Measurements from ENCODE around the gene RBFOX1.

DNA sequence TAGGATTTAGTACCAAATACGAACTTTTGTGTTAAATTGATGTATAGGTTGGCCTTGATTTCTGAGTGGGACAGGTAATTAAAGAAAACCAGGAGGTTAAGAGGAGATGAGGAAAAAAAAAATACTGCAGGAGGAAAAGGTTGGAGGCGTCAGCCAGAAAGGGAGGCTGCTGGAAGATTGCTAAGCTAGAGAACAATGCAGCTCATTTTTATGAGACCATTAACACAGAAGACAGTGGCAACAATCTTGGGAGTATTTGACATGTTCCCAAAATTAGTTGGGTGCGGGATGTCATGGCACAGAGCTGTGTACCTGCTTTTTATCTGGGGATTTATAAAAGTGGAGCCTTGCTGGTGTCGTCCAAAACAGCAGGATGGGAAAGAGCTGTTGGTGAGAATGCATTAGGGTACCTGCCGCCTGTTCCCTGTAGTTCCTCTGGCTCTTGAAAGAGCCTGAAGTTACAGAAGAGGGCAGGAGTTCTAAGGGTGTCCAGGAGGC lies 229.3 kb downstream of the RBFOX1 start:
- TF ChIP-seq ZNF274 (IDR thresholded peaks at IDR 0.05; ENCODE audit: insufficient read depth, insufficient read length) (no peak), EGR1 (IDR thresholded peaks at IDR 0.05; ENCODE audit: borderline replicate concordance in 1 of 2, low read depth in 2 of 2, low read length in 2 of 2) (no peak), ZSCAN29 (IDR thresholded peaks at IDR 0.05) (no peak), TAF1 (IDR thresholded peaks at IDR 0.05; ENCODE audit: borderline replicate concordance, low read depth, low read length) (no peak), RCOR1 (conservative IDR thresholded peaks at IDR 0.05; ENCODE audit: low read depth, low read length) (no peak), EZH2 (IDR thresholded peaks at IDR 0.05; ENCODE audit: borderline replicate concordance, control insufficient read depth, low read depth, low read length) (no peak), MTA3 (IDR thresholded peaks at IDR 0.05; ENCODE audit: borderline replicate concordance, low read length) (no peak), HDAC6 (IDR thresholded peaks at IDR 0.05; ENCODE audit: unreplicated experiment) (no peak)
- TF ChIP-seq, protein P1, sequence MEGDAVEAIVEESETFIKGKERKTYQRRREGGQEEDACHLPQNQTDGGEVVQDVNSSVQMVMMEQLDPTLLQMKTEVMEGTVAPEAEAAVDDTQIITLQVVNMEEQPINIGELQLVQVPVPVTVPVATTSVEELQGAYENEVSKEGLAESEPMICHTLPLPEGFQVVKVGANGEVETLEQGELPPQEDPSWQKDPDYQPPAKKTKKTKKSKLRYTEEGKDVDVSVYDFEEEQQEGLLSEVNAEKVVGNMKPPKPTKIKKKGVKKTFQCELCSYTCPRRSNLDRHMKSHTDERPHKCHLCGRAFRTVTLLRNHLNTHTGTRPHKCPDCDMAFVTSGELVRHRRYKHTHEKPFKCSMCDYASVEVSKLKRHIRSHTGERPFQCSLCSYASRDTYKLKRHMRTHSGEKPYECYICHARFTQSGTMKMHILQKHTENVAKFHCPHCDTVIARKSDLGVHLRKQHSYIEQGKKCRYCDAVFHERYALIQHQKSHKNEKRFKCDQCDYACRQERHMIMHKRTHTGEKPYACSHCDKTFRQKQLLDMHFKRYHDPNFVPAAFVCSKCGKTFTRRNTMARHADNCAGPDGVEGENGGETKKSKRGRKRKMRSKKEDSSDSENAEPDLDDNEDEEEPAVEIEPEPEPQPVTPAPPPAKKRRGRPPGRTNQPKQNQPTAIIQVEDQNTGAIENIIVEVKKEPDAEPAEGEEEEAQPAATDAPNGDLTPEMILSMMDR (IDR thresholded peaks at IDR 0.05 in 2 of 3, conservative IDR thresholded peaks at IDR 0.05 in 1 of 3; ENCODE audit: control insufficient read depth in 2 of 3, extremely low read depth in 1 of 3, insufficient read depth in 1 of 3, low read depth in 3 of 3, low read length in 3 of 3), result no peak
- TF ChIP-seq, protein P2, sequence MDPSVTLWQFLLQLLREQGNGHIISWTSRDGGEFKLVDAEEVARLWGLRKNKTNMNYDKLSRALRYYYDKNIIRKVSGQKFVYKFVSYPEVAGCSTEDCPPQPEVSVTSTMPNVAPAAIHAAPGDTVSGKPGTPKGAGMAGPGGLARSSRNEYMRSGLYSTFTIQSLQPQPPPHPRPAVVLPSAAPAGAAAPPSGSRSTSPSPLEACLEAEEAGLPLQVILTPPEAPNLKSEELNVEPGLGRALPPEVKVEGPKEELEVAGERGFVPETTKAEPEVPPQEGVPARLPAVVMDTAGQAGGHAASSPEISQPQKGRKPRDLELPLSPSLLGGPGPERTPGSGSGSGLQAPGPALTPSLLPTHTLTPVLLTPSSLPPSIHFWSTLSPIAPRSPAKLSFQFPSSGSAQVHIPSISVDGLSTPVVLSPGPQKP (IDR thresholded peaks at IDR 0.05; ENCODE audit: low read depth, low read length), result no peak
- TF ChIP-seq, protein P3, sequence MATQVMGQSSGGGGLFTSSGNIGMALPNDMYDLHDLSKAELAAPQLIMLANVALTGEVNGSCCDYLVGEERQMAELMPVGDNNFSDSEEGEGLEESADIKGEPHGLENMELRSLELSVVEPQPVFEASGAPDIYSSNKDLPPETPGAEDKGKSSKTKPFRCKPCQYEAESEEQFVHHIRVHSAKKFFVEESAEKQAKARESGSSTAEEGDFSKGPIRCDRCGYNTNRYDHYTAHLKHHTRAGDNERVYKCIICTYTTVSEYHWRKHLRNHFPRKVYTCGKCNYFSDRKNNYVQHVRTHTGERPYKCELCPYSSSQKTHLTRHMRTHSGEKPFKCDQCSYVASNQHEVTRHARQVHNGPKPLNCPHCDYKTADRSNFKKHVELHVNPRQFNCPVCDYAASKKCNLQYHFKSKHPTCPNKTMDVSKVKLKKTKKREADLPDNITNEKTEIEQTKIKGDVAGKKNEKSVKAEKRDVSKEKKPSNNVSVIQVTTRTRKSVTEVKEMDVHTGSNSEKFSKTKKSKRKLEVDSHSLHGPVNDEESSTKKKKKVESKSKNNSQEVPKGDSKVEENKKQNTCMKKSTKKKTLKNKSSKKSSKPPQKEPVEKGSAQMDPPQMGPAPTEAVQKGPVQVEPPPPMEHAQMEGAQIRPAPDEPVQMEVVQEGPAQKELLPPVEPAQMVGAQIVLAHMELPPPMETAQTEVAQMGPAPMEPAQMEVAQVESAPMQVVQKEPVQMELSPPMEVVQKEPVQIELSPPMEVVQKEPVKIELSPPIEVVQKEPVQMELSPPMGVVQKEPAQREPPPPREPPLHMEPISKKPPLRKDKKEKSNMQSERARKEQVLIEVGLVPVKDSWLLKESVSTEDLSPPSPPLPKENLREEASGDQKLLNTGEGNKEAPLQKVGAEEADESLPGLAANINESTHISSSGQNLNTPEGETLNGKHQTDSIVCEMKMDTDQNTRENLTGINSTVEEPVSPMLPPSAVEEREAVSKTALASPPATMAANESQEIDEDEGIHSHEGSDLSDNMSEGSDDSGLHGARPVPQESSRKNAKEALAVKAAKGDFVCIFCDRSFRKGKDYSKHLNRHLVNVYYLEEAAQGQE (IDR thresholded peaks at IDR 0.05; ENCODE audit: low read depth, low read length), result no peak

Measured in GM12878 (cell line).